Dedifferentiated amniotic fluid mesenchymal stem cell (primary cell): Measurements from ENCODE around the gene BNIP3.
"Not testable (repeated sequence)": the region's sequence is repeated elsewhere in the genome, so short reads cannot be mapped to it uniquely, and the experiment has no call there.

Source experiments
- DNase-seq: peaks from one replicate; pipeline ENCODE4 v3.0.0-alpha.2; 2016; ENCODE audit errors: extremely low spot score

The BNIP3 gene

DNA sequence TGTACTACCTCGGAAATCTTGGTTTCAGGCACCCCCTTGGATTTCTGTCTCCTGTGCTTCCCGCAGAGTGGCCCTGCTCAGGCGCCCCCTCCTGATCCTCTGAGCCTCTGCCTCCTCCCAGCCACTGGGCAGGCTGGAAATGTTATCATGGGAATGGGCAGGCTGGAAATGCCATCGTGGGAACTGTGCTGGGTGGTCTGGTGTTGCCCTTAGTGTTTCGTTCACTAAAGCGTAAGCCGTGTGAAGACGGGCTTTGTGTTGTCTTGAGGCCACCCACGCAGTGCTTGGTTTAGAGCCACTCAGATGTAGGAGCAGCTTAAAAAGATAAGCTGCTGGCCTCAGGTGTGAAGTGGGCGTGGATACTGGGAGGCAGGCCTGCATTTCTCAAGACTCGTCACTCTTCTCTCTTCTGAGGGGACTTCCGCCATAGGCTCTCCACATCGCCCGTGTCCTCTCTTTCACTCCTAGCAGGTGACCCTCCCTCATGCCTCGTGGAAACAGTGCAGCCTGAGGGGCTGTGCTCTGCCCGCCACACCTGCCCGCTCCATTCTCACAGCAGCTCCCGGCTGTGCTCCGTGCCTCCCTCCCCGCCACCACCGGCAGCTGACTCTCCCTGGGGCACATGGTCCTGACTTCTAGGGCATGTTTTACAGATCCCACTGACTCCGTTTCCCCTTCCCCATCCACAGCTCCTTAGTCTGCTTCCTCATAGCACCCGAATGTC is 52.4 kb downstream of the BNIP3 start:
- no peak for DNase-seq

DNA sequence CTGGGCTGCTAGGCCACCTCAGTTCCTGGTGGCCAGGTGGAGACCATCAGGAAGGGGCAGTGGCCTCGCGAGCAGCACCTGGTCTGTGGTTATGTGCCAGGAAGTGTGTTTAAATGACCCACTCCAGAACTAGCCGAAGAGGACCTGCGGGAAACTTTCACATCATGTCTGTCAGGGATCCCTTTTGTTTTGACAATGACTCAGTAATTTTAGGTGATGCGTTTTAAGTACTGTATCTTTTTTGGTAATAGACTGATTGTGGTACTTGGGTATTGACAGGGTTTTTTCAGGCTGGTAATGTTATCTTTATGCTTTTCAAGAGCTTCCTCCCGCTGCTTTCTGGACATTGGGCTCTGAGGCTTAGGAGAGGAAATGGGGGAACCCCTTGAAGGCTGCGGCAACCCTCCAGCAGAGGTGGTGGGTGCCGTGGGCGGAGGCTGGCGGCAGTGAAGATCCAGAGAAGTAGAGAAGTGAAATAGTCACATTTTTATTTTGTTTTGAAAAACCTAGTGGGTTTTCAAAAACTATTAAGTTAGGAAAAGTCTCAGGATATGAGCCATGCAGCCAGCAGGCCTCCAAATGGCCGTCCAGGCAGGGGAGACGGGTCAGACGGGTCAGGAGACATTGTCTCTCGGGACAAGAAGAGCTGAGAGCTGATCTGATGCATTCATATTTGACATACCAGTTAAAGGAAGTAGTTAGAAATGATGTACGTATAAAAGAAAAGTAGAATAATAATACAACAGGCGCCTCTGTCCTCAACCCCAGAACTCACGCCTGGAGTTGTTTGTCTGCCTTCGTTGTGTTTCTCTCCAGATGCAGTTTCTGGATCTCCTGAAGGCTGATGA is 53.3 kb downstream of the BNIP3 start:
- no peak for DNase-seq

DNA sequence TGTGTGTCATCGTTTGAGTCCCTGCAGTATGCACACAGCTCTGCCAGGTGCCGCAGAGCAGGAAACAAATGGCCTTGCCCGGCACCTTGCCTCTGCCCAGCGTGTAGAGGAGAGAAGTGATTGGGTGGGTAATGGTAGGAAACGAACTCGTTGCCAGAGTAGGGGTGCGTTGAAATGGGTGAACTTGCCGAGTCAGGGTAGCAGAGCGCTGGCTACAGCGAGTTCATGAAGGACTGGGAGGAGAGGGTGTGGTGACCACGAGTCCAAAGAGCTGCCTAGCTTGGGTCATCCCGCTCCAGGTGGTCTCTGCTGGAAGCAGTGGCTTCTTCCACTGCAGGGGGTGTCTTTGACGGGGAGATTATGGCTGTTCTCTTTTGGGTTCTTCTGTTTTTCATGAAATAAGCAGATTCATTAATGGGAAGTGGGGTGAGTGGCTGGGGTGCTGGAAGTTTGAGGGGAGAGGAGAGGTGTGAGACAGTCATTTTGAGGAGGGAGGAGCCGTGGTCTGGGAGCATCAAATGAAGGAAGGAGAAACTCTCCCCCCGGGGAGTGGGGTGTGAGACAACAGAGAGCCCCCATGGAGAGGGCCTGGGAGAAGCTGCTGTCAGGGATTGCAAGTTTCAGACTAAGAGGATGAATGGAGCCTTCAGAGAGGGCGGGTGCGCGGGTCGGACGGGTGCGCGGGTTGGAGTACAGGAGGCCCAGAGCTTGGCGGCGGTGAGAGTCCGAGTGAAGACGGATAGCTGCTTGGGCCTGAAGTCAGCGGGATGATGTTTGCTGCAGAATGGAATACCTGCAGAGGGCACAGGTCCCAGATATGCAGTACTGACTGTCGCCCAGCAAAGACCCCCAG is 54.8 kb downstream of the BNIP3 start:
- DNase-seq = no peak

DNA sequence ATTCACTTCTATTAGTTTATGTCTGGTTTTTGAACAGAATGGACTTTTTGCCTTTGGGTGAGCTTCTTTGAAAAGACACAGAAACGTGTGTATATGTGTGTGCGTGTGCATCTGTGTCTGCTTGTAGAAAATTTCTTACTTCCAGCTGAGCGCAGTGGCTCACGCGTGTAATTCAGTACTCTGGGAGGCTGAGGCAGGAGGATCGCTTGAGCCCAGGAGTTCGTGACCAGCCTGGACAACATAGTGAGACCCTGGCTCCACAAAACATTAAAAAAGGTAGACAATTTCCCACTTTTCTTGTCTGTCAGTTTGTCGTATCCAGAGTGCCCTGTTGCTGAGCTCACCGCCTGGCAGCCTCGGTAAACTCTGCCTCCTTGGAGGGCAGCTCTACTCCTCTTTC is 55.5 kb downstream of the BNIP3 start:
- DNase-seq = no peak

DNA sequence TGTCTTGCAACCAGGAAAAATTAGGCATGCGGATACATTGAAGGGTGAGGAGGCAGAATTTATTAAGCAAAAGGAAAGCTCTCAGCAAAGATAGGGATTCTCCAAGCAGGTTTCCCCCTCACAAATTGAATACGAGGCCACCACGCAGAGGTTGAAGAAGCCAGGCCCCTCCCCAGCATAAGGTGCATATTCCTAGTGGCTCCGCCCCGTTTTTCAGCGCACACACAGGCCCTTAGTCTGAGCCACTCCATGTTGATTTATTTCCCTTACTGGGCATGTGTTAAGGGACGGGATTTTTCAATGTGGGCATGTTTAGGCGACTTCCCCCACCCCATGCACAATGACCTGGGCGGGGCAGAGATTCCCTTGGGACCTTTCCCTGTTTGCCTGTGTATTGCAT is 56.0 kb downstream of the BNIP3 start:
- DNase-seq = no peak

DNA sequence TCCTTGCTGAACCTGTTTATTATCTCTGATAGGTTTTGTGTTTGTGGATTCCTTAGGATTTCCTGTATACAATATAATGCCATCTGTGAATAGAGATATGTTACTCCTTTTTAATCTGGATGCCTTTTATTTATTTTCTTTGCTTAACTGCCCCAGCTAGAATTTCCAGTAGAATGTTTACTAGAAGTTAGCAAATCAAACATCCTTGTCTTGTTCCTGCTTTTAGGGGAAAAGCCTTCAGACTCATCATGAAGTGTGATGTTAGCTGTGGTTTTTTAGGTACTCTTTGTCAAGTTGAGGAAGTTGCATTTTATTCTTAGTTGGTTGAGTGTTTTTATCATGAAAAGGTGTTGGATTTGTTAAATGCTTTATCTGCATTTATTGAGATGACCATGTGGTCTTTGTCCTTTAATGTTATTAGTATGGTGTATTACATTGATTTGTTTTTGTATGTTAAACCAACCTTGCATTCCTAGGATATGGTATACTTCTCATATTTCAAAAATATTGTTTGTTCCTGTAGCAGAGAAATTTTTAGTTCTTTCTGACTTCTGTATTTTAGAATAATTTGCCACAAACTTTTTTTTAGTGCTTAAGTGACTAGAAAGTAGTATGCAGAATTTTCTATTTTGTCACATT is 56.6 kb downstream of the BNIP3 start:
- no peak for DNase-seq

DNA sequence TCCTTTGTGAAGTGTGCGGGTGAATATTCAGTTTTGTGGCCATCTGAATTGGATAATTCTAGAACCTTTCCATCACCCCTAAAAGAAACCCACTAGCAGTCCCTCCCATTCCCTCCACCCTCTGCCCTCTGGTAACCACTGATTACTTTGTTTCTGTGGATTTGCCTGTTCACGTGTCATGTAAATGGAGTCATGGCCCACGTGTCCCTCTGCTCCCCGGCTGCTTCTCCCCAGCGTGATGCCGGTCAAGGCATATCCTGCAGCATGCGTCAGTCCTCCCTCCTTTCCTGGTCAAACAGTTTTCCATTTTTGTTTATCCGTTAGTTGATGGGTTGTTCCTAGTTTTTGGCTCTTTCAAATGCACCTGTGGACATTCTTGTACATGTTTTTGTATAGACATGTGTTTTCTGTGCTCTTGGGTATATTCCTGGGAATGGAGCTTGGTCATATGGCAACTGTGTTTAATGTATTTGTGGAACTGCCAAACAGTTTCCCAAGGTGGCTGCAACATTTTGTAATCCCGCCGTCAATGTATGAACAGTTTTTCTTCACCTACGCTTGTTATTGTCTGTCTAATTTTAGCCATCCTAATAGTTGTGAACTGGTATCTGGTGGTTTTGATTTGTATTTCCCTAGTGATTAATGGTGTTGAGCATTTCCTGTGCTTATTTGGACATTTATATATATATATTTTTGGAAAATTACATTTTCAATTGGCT is 58.5 kb downstream of the BNIP3 start:
- no peak for DNase-seq

DNA sequence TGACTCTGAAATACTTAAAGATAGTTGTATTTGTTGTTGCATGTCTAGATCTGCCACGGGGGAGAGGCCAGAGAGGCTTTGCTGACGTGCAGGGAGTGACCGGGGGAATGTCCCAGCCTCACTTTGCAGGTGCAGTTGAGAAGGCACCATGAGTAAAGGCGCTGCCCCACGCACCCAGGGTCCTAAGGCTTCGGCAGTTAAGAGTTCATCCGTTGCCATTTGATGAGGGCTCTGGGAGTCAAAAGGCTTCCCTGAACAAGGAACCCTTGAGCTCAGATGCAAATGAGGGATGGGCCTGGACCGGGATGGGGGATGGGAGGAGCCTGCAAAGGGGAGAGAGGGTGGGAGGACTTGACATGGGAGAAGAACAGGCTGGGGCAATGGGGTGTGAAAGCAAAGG is 60.5 kb downstream of the BNIP3 start:
- no peak for DNase-seq

DNA sequence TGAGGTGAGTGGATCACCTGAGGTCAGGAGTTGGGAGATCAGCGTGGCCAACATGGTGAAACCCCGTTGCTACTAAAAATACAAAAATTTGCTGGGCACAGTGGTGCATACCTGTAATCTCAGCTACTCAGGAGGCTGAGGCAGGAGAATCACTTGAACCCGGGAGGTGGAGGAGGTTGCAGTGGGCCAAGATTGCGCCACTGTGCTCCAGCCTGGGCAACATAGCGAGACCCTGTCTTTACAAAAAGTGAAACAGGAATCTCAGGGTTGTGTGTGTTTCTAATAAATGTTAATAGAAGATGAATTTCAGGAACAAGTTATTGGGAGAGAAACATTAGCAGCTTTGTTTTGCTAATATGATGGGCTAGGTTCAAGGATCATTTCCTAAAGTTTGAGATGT is 61.0 kb downstream of the BNIP3 start:
- no peak for DNase-seq

DNA sequence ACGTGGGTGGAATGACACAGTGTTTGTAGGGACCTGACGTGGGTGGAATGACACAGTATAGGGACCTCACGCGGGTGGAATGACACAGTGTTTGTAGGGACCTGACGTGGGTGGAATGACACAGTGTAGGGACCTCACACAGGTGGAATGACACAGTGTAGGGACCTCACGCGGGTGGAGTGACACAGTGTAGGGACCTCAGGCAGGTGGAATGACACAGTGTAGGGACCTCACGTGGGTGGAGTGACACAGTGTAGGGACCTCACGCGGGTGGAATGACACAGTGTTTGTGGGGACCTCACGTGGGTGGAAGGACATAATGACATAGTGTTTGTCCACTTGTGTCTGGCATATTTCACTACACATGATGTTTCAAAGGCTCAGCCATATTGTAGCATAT is 61.6 kb downstream of the BNIP3 start:
- no peak for DNase-seq

DNA sequence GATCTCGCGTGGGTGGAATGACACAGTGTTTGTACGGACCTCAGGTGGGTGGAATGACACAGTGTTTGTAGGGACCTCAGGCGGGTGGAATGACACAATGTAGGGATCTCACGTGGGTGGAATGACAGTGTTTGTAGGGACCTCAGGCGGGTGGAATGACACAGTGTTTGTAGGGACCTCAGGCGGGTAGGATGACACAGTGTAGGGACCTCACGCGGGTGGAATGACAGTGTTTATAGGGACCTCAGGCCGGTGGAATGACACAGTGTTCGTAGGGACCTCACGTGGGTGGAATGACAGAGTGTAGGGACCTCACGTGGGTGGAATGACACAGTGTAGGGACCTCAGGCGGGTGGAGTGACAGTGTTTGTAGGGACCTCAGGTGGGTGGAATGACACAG is 62.3 kb downstream of the BNIP3 start:
- not testable (repeated sequence) for DNase-seq
